KOPT-K1 (cell line): Measurements from ENCODE around the gene EXTL1.

Source experiments
- H3K27ac ChIP-seq: fragments of 200-600 bp; sonication (generic); 2 replicates; pipeline ENCODE4 v1.5.1; 2016; ENCODE audit warnings: antibody characterized with exemption, mild to moderate bottlenecking, low read depth, low read length; ENCODE audit not compliant: poor library complexity, severe bottlenecking
- H3K36me3 ChIP-seq: fragments of 200-600 bp; sonication (generic); 2 replicates; pipeline ENCODE4 v1.5.1; 2017; ENCODE audit warnings: antibody characterized with exemption, mild to moderate bottlenecking, low read length, moderate library complexity; ENCODE audit not compliant: insufficient read depth
- H3K9me3 ChIP-seq: fragments of 200-600 bp; sonication (generic); 2 replicates; pipeline ENCODE4 v1.5.1; 2017; ENCODE audit warnings: antibody characterized with exemption, low read length, mild to moderate bottlenecking; ENCODE audit not compliant: insufficient read depth, poor library complexity, severe bottlenecking

EXTL1 gene

DNA sequence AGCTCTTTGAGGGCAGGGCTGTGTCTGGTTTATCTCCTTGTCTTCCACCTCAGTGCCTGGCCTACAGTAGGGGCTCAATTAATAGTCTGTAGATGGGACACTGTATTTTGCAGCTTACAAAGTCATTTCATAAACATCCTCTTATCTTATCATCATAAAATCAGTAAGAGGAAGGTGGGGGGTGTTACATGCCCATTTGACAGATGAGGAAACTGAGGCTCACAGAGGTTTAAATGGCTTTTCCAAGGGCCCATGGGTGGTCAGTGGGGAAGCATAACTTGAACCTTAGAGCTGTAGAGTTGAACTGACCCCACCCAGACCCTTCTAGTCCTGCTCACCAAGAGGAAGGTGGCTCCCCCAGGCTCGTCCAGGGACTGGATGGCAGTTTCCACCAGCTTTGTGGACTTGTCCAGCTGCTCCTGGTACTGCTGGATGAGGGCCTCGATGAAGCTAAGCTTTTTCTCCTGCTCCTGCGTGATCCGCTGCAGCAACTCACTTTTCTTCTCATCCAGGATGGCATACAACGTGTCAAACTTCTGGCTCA is 36.5 kb downstream of the EXTL1 start:
- Histone ChIP-seq H3K9me3 (no peaks in the 10 kb centered on the region), H3K36me3 (no peaks in the 10 kb centered on the region), H3K27ac (no peak overlapping the region)

DNA sequence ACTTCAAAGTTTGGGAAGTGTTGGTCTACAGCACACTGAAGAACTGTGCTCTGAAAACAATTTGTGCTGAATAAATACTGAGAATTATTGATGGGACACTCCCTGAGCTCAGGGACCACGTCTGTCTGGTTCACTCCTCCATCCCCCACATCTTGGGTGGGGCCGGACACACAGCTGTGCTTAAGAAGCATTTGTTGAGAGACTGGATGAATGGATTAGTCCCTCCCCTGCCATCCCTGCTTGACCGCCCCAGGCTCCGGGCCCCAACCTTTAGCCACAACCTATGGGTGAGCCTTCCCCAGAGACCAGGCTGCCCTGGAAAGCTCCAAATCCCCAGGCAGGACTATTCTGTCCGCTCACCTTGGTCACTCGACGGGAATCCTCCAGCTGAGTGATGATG is 38.3 kb downstream of the EXTL1 start:
- Histone ChIP-seq H3K9me3 (no peaks in the 10 kb centered on the region), H3K36me3 (no peaks in the 10 kb centered on the region), H3K27ac (no peak overlapping the region)

DNA sequence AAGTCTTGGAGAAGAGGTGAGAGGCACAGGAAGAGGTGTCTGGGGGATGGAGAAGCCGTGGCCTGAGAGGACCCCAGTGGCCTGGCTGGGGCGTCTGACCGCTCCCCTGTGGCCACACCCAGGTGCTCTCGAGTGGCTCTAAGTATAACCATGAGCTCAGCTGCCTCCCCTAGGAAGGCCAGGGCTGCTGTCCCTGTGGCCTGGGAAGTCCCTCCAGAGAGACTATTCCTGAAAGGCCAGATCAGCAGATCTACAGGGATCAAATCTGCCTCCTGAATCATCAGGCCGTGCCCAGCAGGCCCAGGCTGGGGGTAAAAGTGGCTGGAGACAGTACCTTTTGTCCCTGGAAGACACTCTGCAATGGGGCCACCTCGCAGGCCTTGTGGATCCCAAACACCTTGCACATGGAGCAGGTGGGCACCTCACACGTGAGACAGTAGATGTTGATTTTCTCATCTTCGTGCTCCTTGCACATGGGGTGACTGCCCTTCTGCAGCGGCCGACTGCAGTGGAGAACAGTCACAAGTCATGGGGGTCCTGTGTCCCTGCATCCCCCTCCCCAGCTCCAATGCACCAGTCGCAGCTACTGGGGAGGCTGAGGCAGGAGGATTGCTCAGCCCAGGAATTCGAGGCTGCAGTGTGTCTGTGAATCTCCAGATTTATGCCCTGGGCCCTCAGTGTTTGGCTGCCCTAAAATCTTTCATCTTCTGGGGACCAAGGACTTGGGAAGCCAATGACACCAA is 39.4 kb downstream of the EXTL1 start:
- no peaks in the 10 kb centered on the region for H3K36me3 ChIP-seq
- H3K27ac ChIP-seq, result no peak overlapping the region
- no peaks in the 10 kb centered on the region for H3K9me3 ChIP-seq

DNA sequence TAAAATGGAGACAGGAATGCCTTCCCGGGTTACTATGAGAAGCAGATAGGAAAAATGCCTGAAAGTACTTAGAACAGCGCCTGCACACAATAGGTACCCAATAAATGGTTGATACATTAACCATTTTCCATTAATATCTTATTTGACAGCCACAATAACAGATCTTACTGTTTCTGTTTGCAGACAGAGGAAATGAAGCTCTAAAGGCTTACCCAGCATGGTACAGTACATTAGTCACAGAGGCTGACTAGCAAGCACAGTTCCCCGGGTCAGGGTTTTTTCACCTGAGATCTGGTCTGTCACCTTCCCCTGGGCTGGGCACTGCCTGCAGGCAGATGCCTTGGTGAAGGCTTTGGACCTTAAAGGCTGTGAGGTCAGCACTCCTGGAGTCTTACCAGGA is 43.0 kb downstream of the EXTL1 start:
- H3K27ac ChIP-seq, result no peak overlapping the region
- H3K36me3 ChIP-seq, result no peaks in the 10 kb centered on the region
- no peaks in the 10 kb centered on the region for H3K9me3 ChIP-seq

DNA sequence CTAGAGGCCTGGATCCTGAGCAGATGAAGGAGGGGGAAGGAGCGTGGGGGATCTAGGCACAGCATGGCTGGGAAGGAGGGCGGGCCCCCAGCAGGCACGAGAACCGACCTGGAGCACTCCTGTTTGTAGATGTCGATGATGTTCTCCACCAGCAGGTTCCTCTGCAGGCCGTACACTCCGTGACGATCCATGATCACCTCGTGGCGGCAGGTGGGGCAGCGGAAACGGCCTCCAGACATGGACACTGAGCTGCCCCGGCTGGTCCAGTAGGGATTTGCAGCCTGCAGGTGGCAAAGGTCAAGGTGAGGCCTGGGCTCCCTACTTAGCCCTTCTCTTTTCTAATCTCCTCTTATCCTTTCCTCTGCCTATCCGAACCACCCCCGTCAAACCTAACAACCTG is 44.6 kb downstream of the EXTL1 start:
- Histone ChIP-seq H3K36me3 (no peaks in the 10 kb centered on the region), H3K27ac (no peak overlapping the region), H3K9me3 (no peaks in the 10 kb centered on the region)

DNA sequence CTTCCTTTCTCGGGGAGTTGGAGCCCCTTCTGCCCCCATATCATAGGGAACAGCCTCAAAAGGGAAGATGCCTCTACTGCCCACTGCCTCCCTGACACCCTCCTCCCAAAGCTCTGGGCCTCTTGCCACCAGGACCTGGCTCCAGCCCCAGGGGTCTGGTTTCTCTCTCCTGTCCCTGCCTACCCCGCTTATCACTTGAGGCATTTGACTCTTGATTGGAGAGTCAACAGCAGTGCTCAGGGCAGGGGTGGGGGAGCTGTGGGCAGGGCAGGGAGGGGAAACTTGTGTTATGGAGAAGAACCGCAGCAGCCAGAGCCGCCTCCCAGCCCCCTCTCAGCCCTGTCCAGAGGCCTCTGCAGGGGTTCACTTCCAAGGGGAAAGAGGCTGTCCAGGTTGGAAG is 45.3 kb downstream of the EXTL1 start:
- no peaks in the 10 kb centered on the region for H3K9me3 ChIP-seq
- H3K27ac ChIP-seq, result no peak overlapping the region
- H3K36me3 ChIP-seq, result no peaks in the 10 kb centered on the region

DNA sequence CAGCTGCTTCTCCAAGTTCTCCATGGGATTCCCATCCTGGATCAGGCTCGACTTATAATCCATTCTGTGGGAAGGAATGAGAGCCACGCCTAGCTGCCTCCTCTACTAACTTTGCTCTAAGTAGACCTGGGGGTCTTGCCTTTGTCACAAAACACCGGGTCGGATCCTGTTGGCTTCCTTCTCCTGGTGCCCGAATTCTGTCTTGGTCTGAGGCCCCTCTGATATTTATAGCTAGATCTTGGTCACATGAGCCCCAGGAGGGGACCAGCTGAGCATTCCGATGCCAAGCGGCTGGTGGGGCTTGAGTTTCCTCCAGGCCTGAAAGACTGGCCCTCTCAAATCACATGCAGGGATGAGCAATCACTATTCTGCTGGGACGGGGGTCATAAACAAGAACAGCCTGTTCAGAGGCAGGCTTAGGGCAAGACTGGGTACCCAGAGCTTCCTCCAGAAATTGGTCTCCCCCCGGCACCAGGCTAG is 45.9 kb downstream of the EXTL1 start, which contains the start of gene TRIM63:
Gene TRIM63, minus strand, starts transcription at position 199 of the 480 bp plus-strand sequence. Its CDS starts 136 bp downstream, at position 63.
- H3K27ac ChIP-seq, result no peak within 1 kb of the TSS
- no peaks in the 10 kb centered on the region for H3K36me3 ChIP-seq
- no peaks in the 10 kb centered on the region for H3K9me3 ChIP-seq

DNA sequence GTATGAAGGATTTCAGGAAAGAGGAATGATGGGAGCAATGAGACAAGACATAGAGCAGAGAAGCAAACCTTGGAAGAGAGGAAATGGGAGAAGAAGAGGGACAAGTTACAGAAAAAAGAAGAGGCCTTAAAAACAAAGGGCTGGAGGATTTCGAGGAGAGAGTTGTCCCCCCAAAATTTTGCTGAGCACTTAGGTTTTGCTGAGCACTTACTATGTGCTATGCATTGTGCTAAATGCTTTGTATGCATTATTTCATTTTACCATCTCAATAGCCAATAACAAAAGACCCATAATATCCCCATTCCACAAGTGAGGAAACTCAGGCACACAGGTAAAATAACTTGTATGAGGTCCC is 48.3 kb downstream of the EXTL1 start:
- no peak overlapping the region for H3K27ac ChIP-seq
- H3K9me3 ChIP-seq, result no peaks in the 10 kb centered on the region
- H3K36me3 ChIP-seq, result no peaks in the 10 kb centered on the region

DNA sequence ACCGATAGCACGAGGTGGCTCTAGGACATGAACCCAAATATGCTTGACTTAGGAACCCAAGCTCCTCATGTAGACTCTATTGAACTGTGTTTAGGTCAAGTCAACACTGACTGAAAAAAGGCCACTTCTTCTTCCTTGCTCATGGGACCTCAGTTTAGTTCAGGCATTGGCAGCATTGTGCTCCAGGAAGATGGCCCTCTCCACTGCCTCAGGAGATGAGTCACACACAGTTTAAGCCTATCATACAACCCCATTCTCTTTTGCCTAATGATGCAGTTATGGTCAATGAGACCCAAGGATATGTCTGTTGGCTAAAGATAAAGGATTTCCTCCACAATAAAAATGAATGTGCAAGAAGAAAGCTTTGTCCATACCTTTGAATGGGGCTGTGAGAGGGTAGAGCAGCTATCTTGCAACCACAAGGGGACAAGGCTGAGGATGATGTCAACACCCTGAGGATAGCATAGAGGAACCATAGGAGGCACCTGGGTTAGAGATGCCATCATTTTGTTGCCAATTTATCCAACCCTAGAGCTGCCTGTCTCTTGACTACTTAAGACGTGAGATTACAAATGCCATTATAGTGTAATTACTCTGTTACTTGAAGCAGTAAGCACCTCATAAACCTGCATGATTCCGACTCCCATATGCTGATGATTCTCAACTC is 48.9 kb downstream of the EXTL1 start:
- no peaks in the 10 kb centered on the region for H3K36me3 ChIP-seq
- no peak overlapping the region for H3K27ac ChIP-seq
- H3K9me3 ChIP-seq, result no peaks in the 10 kb centered on the region

DNA sequence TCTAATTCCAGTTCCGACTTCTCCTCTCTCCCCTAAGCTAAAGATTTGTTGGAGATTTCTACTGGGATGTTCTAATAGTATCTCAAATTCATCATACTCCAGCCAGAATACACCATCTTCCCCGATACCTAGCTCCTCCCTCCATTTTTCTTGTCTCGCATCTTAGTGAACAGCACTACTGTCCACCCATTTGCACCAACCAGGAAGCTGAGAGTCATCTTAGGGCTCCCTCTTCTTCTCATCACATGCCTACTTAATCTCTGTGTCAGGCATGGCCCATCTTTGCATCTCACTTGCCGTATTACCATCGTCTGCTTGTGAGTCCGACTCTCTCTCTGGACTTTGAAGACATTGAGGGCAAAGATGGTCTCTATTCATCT is 49.4 kb downstream of the EXTL1 start:
- Histone ChIP-seq H3K9me3 (no peaks in the 10 kb centered on the region), H3K27ac (no peak overlapping the region), H3K36me3 (no peaks in the 10 kb centered on the region)

DNA sequence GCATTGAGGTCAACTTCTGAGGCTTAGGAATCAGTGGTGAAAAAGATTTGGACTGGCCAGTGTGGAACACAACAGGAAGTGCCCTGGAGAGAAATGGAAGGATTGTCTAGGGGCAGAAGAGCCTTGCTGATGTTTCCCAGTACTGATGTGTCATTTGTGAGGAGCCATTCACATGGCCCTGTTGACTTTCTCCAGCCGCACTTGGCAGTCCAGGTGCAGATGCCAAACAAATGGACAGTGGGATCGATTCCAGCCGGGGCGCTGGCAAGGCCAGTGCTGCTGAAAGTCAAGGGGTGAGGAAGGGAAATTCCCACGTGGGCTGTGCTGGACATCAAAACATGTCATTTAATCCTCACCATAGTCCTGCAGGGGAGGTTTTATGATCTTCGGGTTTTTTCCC is 50.7 kb downstream of the EXTL1 start:
- H3K9me3 ChIP-seq, result no peaks in the 10 kb centered on the region
- no peaks in the 10 kb centered on the region for H3K36me3 ChIP-seq
- H3K27ac ChIP-seq, result no peak overlapping the region

DNA sequence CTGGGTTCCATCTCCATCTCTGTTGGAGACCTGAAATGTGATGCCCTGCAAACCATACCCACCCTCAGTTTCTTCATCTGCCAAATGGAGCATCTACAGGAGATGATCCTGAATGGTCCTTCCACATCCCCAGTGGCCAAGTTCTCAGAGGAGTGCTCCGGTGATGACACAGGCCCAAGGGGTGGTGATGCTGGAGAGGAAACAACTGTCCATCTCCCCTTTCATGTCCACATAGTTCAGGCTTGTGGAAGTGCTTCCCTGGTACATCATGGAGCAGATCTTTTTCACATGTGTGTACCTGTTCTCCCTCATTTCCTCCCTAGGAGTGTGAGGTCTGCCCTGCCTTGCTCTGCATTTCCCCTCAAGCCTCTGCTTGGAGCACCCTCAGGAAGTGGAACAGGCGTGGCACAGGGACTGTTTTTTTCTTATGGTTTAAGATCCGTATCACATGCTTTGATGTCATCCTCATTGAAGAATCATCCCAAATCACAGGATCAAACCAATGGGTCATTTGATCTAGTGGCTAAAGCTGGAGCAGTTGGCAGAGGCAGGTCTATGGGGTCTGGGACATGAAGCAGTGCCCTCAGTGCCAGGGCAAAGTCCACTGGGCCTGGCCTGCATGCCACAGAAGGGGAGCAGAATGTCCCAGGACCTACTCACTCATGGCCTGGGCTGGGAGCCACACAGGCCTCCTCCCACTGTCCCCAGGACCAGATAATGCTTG is 54.0 kb downstream of the EXTL1 start:
- Histone ChIP-seq H3K36me3 (no peaks in the 10 kb centered on the region), H3K27ac (no peak overlapping the region), H3K9me3 (no peaks in the 10 kb centered on the region)

DNA sequence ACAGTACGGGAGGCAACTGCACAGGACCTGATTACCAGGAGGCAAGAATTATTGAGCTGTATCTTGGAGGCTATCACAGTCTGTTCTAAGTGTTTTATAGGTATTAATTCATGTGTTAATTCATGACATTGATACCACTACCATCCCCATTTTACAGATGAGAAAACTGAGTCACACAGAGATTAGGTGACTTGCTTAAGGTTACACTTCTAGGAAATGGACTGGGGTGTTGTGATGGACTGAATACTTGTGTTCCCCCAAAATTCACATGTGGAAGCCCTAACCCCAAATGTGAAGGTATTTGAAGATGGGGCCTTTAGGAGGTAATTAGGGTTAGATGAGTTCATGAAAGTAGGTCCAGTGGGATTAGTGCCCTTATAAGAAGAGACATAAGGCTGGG is 55.9 kb downstream of the EXTL1 start:
- no peaks in the 10 kb centered on the region for H3K36me3 ChIP-seq
- H3K27ac ChIP-seq, result no peak overlapping the region
- no peaks in the 10 kb centered on the region for H3K9me3 ChIP-seq

DNA sequence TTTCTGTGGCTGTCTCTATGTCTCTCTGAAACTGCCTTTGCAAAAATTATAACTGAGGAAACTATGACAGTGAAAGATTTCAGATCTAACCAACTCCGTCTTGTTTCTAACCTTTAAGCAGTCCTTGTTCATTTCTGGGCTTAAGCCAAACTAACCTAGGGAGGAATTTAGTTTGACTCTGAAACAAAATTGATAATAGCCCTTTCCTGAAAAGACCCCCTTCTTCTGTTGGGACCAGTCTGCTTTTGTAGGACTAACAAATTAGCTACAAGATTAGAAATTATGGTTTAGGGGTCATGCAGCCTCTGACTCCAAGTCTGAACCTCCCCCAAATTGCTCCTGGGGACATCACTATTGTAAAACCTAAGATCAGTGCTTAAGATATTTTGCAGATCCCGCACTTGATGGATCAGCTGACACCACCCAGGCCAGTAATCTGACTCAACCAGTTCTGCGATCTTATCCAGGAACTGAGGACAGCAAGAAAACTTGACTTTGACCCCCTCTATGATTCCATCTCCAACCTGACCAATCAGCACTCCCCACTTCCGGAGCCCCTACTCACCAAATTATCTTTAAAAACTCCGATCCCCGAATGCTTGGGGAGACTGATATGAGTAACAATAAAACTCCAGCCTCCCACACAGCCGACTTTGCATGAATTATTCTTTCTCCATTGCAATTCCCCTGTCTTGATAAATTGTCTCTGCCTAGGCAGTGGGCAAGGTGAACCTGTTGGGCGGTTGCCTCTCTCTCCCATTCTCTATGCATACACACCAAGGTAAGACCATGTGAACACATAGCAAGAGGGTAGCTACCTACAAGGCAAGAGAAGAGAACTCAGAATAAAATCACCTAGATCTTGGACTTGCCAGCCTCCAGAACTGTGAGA is 57.0 kb downstream of the EXTL1 start:
- H3K36me3 ChIP-seq, result no peaks in the 10 kb centered on the region
- H3K9me3 ChIP-seq, result no peaks in the 10 kb centered on the region
- no peak overlapping the region for H3K27ac ChIP-seq
